GM23338 (cell line): ENCODE measurements around the gene DTNBP1.

Experiments
- CREB1 ChIP-seq: fragments of 250-450 bp; sonication (Bioruptor Pico); IDR thresholded peaks from 2 replicates; pipeline ENCODE4 v1.5.0; 2020; ENCODE audit warnings: low read depth, mild to moderate bottlenecking, moderate library complexity
- CTCF ChIP-seq, 2 experiments: fragments of 200-600 bp in 1 of 2; sonication (generic) in 1 of 2; conservative IDR thresholded peaks; 2 replicates each; pipeline versions ENCODE4 v1.5.1 to v1.6.1; 2016 to 2017; ENCODE audit warnings: antibody characterized with exemption in 2 of 2, low read depth in 2 of 2, mild to moderate bottlenecking in 2 of 2, moderate library complexity in 1 of 2
- EZH2 ChIP-seq: fragments of 200-600 bp; sonication (generic); IDR thresholded peaks from one replicate; pipeline ENCODE4 v1.8.0; 2017; ENCODE audit warnings: antibody characterized with exemption, mild to moderate bottlenecking, low read depth; ENCODE audit not compliant: unreplicated experiment
- POLR2AphosphoS5 ChIP-seq: IDR thresholded peaks from 2 replicates; pipeline ENCODE4 v1.6.1; 2016; ENCODE audit warnings: antibody characterized with exemption, low read depth

- TF ChIP-seq CTCF (conservative IDR thresholded peaks at IDR 0.05; ENCODE audit: low read depth in 2 of 2) = no peak
- no peak for TF ChIP-seq POLR2AphosphoS5
- TF ChIP-seq EZH2 = no peak
- TF ChIP-seq CREB1 (CRISPR knock-in tag) = no peak
Observed at GRCh38 chr6:15708231-15708630, 45.4 kb upstream of the DTNBP1 start.
